Measurements from ENCODE around the gene GALK2.

DNA sequence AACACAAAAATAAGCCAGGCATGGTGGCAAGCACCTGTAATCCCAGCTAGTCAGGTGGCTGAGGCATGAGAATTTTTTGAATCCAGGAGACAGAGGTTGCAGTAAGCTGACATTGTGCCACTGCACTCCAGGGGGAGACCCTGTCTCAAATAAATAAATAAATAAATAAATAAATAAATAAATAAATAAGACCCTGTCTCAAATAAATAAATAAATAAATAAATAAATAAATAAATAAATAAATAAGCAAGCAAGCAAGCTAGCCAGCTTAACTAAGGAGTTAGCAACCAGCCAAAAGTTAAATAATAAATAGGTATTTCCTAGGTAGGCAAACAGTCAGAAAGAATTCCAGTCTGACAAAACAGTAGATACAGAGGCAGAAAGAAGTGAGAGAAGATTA lies 123.9 kb downstream of the GALK2 start:
- TF ChIP-seq POLR2A (IDR thresholded peaks at IDR 0.05; ENCODE audit: low read length): no peak
- no peak for TF ChIP-seq RAD21 (conservative IDR thresholded peaks at IDR 0.05 in 1 of 2, IDR thresholded peaks at IDR 0.05 in 1 of 2)
- no peak for TF ChIP-seq MAZ (IDR thresholded peaks at IDR 0.05; ENCODE audit: borderline replicate concordance, low read depth, low read length)
- TF ChIP-seq CHD4 (IDR thresholded peaks at IDR 0.05; ENCODE audit: borderline replicate concordance): no peak
- no peak for TF ChIP-seq MYC (IDR thresholded peaks at IDR 0.05; ENCODE audit: borderline replicate concordance, low read length)
- no peak for TF ChIP-seq RFX5 (IDR thresholded peaks at IDR 0.05)
- TF ChIP-seq, protein P1, sequence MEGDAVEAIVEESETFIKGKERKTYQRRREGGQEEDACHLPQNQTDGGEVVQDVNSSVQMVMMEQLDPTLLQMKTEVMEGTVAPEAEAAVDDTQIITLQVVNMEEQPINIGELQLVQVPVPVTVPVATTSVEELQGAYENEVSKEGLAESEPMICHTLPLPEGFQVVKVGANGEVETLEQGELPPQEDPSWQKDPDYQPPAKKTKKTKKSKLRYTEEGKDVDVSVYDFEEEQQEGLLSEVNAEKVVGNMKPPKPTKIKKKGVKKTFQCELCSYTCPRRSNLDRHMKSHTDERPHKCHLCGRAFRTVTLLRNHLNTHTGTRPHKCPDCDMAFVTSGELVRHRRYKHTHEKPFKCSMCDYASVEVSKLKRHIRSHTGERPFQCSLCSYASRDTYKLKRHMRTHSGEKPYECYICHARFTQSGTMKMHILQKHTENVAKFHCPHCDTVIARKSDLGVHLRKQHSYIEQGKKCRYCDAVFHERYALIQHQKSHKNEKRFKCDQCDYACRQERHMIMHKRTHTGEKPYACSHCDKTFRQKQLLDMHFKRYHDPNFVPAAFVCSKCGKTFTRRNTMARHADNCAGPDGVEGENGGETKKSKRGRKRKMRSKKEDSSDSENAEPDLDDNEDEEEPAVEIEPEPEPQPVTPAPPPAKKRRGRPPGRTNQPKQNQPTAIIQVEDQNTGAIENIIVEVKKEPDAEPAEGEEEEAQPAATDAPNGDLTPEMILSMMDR (IDR thresholded peaks at IDR 0.05): no peak
- TF ChIP-seq, protein P2, sequence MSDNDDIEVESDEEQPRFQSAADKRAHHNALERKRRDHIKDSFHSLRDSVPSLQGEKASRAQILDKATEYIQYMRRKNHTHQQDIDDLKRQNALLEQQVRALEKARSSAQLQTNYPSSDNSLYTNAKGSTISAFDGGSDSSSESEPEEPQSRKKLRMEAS (IDR thresholded peaks at IDR 0.05): no peak
- no peak for TF ChIP-seq RCOR1 (IDR thresholded peaks at IDR 0.05; ENCODE audit: low read depth, low read length)
- no peak for TF ChIP-seq HOXA7 (CRISPR knock-in tag; IDR thresholded peaks at IDR 0.05)
